Fibroblast of lung (primary cell): Measurements from ENCODE around the gene PAK4.

Source experiments
- CTCF ChIP-seq, 2 donors: IDR thresholded peaks in 1 of 2; conservative IDR thresholded peaks in 1 of 2; 1 replicate in 1 of 2; 2 replicates in 1 of 2; pipeline ENCODE4 v1.5.1; 2011 to 2012; ENCODE audit warnings: low read length in 2 of 2, control low read depth in 1 of 2, inconsistent platforms in 1 of 2, low read depth in 1 of 2, mild to moderate bottlenecking in 1 of 2
- EZH2 ChIP-seq: IDR thresholded peaks from 2 replicates; pipeline ENCODE4 v1.5.1; 2012; ENCODE audit warnings: low read length, control low read depth, mild to moderate bottlenecking; ENCODE audit errors: missing control alignments

- no peak for TF ChIP-seq CTCF (conservative IDR thresholded peaks at IDR 0.05 in 1 of 2, IDR thresholded peaks at IDR 0.05 in 1 of 2; ENCODE audit: low read depth in 1 of 2, low read length in 2 of 2)
- no peak for TF ChIP-seq EZH2
Observed at GRCh38 chr19:39157275-39157996, 31.9 kb downstream of the PAK4 start.
